HG02852 (cell line): ENCODE results near the gene SLC5A2.
"Not testable (repeated sequence)": the region's sequence is repeated elsewhere in the genome, so short reads cannot be mapped to it uniquely, and the experiment has no call there.

Experiments
- ATAC-seq: cut with Tn5 transposase; IDR thresholded peaks from one replicate; pipeline ENCODE4 v1.9.1; 2021; ENCODE audit warnings: mild to moderate bottlenecking, moderate library complexity; ENCODE audit not compliant: unreplicated experiment

SLC5A2 gene

GRCh38 chr16:31474773-31475738 is 7.9 kb upstream of the SLC5A2 start:
- no peak for ATAC-seq

DNA sequence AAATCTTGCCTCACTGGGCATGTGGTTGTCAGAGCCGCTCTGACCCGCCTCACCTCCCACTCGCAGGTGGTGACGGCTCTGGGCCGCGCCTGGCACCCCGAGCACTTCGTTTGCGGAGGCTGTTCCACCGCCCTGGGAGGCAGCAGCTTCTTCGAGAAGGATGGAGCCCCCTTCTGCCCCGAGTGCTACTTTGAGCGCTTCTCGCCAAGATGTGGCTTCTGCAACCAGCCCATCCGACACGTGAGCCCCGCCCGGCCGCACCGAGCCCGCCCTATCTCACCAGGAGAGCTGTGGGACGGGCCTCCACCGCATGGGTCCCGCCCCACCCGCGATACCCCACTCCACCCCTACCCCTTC is 7.0 kb upstream of the SLC5A2 start:
- ATAC-seq, result no peak

DNA sequence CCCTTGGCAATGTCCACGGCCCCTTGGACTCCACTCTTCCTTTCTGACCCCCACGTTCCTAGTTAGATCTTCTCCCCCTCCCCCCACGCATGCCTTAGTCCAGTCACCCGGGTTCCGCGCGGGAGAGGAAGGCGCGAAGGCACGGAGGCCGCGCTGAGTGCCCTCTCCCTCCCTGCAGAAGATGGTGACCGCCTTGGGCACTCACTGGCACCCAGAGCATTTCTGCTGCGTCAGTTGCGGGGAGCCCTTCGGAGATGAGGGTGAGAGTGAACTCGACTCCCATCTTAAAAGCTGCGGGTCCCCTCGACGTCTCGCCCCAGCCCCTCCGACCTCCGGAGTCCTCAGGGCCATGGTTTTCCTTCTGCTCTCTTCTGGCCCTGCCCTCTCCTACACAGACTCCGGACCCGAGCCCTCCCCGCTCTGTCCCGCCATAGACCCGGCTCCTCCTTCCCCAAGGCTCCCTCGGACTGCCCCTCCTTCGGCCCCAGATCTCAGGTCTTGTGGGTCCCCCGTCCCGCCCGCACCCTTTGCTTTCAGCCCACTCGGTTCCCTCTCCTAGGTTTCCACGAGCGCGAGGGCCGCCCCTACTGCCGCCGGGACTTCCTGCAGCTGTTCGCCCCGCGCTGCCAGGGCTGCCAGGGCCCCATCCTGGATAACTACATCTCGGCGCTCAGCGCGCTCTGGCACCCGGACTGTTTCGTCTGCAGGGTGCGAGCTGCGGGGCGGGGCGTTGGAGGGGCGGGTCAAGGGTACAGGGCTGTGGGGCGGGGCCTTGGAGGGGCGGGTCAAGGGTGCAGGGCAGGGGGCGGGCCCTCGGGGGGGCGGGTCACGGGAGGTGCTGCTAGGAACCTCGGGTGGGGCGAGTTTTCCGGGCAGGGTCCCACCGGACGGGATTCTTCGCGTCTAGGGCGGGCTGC is 6.4 kb upstream of the SLC5A2 start:
- peak; percentile 39 for ATAC-seq

DNA sequence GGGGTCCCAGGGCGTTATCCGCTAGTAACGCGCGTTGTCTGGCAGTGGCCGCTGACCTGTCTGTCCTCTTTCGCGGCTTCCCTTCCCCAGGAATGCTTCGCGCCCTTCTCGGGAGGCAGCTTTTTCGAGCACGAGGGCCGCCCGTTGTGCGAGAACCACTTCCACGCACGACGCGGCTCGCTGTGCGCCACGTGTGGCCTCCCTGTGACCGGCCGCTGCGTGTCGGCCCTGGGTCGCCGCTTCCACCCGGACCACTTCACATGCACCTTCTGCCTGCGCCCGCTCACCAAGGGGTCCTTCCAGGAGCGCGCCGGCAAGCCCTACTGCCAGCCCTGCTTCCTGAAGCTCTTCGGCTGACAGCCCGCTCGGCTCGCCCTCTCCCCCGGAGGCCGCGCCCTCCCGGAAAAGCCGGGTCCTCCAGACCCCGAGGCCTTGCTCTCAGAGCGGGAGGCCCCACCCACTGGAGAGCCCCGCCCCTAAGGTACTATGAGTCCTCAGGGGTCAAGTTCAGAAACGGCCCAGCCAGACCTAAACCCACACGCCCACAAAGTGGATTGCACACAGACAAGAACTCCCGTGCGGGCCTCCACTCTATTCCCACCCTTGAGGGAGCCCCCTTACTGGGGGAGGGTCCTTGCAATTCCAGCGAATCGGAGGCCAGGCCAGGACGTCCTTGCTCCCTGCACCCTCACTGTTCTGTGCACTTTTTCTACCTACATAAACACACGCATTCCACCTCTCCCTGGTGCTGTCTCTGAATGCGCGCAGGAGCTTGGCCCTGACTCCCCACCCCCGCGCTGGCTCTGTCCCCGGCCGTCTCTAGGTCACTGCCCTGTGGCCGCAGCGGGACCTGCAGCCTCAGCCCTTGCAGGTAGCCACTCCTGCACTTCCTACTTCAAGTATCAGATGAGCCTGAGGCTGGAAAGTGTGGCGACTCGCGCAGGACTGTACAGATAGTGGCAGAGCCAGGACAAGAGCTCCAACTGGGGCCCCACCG is 5.4 kb upstream of the SLC5A2 start:
- peak; percentile 25 for ATAC-seq

DNA sequence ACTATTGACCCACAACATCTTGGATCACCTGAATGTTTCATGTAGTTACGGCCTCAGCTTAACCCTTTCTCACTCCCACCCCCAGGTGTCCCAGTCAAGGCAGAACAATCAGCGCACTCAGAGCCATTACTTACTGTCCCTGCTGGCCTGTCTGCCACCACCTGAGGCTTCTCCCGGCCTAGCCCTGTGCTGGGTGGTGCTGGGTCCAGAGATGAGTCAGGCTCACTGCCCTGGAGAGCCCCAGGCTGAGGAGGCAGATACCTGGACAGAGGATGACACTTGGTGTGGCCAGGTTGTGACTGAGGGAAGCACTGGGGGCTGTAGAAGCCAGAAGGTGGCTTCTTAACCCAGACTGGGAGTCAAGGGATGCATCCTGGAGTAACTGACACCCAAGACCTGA is 4.0 kb upstream of the SLC5A2 start:
- no peak for ATAC-seq

- ATAC-seq, result no peak
Observed at GRCh38 chr16:31479751-31480150, 3.2 kb upstream of the SLC5A2 start.

- ATAC-seq, result no peak
Observed at GRCh38 chr16:31480851-31481536, 1.9 kb upstream of the SLC5A2 start.

DNA sequence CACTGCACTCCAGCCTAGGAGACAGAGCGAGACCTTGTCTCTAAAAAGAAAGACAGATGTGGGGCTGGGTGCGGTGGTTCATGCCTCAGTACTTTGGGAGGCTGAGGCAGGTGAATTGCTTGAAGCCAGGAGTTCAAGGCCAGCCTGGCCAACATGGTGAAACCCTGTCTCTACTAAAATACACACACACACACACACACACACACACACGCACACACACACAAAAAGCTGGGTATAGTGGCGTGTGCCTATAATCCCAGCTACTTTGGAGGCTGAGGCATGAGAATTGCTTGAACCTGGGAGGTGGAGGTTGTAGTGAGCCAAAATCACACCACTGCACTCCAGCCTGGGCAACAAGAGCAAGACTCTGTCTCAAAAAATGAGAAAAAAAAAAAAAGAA is 1.1 kb downstream of the SLC5A2 start:
- ATAC-seq, result not testable (repeated sequence)

DNA sequence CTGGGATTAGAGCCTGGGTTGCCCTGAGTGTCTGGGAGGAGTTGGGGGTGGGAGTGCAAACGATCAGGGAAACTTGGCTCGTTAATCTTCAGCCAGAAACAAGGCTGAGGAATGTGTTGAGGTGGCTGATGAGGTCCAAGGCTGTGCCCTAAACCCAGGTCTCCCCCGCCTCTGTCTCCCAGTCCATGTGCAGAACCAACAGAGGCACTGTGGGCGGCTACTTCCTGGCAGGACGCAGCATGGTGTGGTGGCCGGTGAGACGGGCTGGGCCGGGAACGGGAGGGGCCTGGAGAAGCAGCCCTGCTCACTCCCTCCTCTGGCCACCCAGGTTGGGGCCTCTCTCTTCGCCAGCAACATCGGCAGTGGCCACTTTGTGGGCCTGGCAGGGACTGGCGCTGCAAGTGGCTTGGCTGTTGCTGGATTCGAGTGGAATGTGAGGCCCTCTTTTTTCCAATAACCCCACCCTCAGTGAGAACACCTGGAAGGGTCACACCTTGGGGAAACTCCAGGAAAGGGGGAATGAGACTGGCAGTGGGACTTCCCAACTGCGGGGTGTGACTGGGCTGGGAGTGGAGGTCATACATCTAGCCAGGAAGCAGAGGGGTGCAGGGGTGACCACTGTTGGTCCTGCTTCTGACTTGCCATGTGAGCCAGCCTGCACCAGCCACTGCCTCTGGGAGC is 1.7 kb downstream of the SLC5A2 start:
- ATAC-seq, result no peak

DNA sequence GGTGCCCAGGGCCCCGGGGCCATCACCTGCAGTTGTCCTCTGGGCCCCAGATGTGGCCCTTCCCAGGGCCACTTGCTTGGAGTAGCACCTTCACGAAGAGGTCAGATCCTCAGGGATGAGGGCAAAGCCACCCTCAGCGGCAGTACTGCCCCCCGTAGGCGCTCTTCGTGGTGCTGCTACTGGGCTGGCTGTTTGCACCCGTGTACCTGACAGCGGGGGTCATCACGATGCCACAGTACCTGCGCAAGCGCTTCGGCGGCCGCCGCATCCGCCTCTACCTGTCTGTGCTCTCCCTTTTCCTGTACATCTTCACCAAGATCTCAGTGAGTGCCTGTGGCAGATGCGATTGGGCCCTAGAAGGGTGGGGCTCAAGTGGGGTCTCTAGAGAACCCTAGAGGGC is 2.6 kb downstream of the SLC5A2 start:
- no peak for ATAC-seq

GRCh38 chr16:31486045-31486444 is 3.1 kb downstream of the SLC5A2 start:
- no peak for ATAC-seq

- no peak for ATAC-seq
Observed at GRCh38 chr16:31487071-31487719, 4.3 kb downstream of the SLC5A2 start.

GRCh38 chr16:31487720-31488467 is 5.0 kb downstream of the SLC5A2 start:
- peak; percentile 82 for ATAC-seq

GRCh38 chr16:31488468-31489297 is 5.8 kb downstream of the SLC5A2 start:
- ATAC-seq, result no peak

GRCh38 chr16:31489298-31489564 is 6.3 kb downstream of the SLC5A2 start:
- no peak for ATAC-seq

GRCh38 chr16:31489616-31490584 is 7.0 kb downstream of the SLC5A2 start:
- ATAC-seq, result no peak
